Heart left ventricle (tissue), 16 donors: ENCODE results near the gene C11orf68. TPM values are rescaled to one million over a fixed set of nuclear protein-coding genes. Genes with fewer than 3 reads are reported as not detected.

Experiments used
- ATAC-seq, 4 donors: fragments of 200-7000 bp; cut with Tn5 transposase; one replicate each; pipeline ENCODE4 v1.9.1; 2020 to 2022; ENCODE audit warnings: moderate library complexity in 4 of 4, mild to moderate bottlenecking in 3 of 4, moderate number of reproducible peaks in 1 of 4
- DNase-seq, 5 donors: peaks; one replicate each; pipeline ENCODE4 v3.0.0-alpha.2; 2020
- H3K27ac ChIP-seq, 12 donors: fragments of 200-600 bp; sonication (generic) in 4 of 12; one replicate each; pipeline versions ENCODE4 v1.5.0 to v1.8.0; 2016 to 2022; ENCODE audit warnings: mild to moderate bottlenecking in 2 of 12
- H3K27me3 ChIP-seq, 9 donors: fragments of 200-600 bp; sonication (generic) in 2 of 9; one replicate each; pipeline versions ENCODE4 v1.5.1 to v1.8.0; 2016 to 2022; ENCODE audit warnings: mild to moderate bottlenecking in 3 of 9
- H3K36me3 ChIP-seq, 9 donors: fragments of 200-600 bp; sonication (generic) in 2 of 9; one replicate each; pipeline versions ENCODE4 v1.5.0 to v1.8.0; 2018 to 2022; ENCODE audit warnings: mild to moderate bottlenecking in 2 of 9
- H3K4me1 ChIP-seq, 12 donors: fragments of 200-600 bp; sonication (generic) in 4 of 12; one replicate each; pipeline versions ENCODE4 v1.5.0 to v1.8.0; 2016 to 2022; ENCODE audit warnings: mild to moderate bottlenecking in 3 of 12
- H3K4me3 ChIP-seq, 12 donors: fragments of 200-600 bp; sonication (generic) in 4 of 12; one replicate each; pipeline versions ENCODE4 v1.5.0 to v1.8.0; 2017 to 2022; ENCODE audit warnings: mild to moderate bottlenecking in 9 of 12, moderate library complexity in 4 of 12
- H3K9me3 ChIP-seq, 12 donors: fragments of 200-600 bp; sonication (generic) in 4 of 12; one replicate each; pipeline versions ENCODE4 v1.5.0 to v1.8.0; 2016 to 2022; ENCODE audit warnings: mild to moderate bottlenecking in 1 of 12
- POLR2A ChIP-seq, 2 donors: fragments of 450-650 bp; IDR thresholded peaks; one replicate each; pipeline ENCODE4 v1.6.1; 2017; ENCODE audit warnings: antibody characterized with exemption in 2 of 2, mild to moderate bottlenecking in 2 of 2, moderate library complexity in 2 of 2
- WGBS, 4 donors: extraction: QIAGEN DNeasy Blood & Tissue Kit in 2 of 4; methylation state at CpG; one replicate each; pipeline versions ENCODE4 v1.1.5 to v1.1.7; 2013 to 2018; 5-methylcytosine and 5-hydroxymethylcytosine counted together
- intact Hi-C, 10 donors: fragments of 100-400 bp; cut with DNase I; formaldehyde crosslinking; loops; one replicate each; pipeline versions ENCODE4 v1.11.1 to v1.14.2; 2022
- polyA plus RNA-seq, 2 donors: library from polyadenylated mRNA; stranded (reverse); fragments of 200-250 nt; gene quantifications; one replicate each; pipeline ENCODE4 v1.2.3, GENCODE V29; 2013
- total RNA-seq, 9 donors: library from RNA; depleted of rRNA in 2 of 9; stranded (reverse); fragments of >200 nt in 2 of 9; fragmentation: NEBNext Ultra II Directional in 3 of 9; extraction: Animal tissue kit (Norgen Biotek cat#: 25700) in 3 of 9; gene quantifications; one replicate each; pipeline versions ENCODE4 v1.1.0 to v1.2.4, GENCODE V29; 2016 to 2023
- TF ChIP-seq, protein P1 (sequence below), 12 donors: fragments of 200-600 bp; sonication (generic) in 4 of 12; IDR thresholded peaks; one replicate each; pipeline versions ENCODE4 v1.5.0 to v1.8.0; 2018 to 2022; ENCODE audit warnings: antibody characterized with exemption in 12 of 12, mild to moderate bottlenecking in 5 of 12
- donor health status: ischemic (EF 13 %, LVEDD 7.1; RV severe dilation, severe dysfunction).
- donor health status: healthy with polysubstance abuse.
- donor health status: DM: no; HTN: yes; CAD: no.
- donor health status: DM: no; HTN: no; CAD: no.
- donor health status: ischemic (EF 25% LVEDD 6.9; RV normal size, moderate dysfunction).
- donor health status: ischemic (EF 25% LVEDD 5.7; RV mildly dilated, moderate dysfunction).
- donor health status: healthy.
- donor health status: DM: yes; HTN: yes; CAD: no.
- donor health status: ischemic (EF 35%, LVEDD 5.7; RV mildly dilated, moderate dysfunction).
- donor health status: nonischemic (EF 11% LVEDD 7.7; RV severe dilation, severe dysfunction).
- donor health status: DM: yes; HTN: yes; CAD: no.
- donor health status: PGD.
- donor health status: ischemic (EF 29% LVEDD 5.4; RV normal size, mild dysfunction).
- donor health status: nonischemic (EF 23%, LVEDD 6.1; RV moderate dilation, normal function).

The C11orf68 gene
- total and polyA plus RNA-seq, 11 donors = 17.0 to 49.0 (median 39.5) TPM

DNA sequence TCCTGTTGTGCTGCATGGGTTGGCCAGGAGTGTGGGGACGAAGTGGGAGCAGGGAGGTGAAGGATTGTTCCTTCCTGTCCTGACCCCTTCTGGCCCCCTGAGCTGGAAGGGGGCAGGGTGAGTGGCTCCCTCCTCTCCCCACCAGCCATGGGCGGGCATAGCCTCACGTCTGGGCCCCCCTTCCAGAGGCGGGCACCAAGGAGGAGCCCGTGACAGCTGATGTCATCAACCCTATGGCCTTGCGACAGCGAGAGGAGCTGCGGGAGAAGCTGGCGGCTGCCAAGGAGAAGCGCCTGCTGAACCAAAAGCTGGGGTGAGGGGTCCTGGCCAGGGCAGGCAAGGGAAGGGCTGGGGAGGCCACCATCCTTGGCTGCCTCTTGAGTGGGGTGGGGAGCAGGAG, 46.0 kb upstream of the C11orf68 start:
- H3K36me3 ChIP-seq = peaks cover 7 to 65% (median 62%) of the 10 kb centered on the region in 9 donors
- H3K27me3 ChIP-seq = no peaks in the 10 kb centered on the region
- no peak for ATAC-seq
- WGBS, 4 donors = 81 to 90% (median 87%) methylated on average over 10 of the region's 10 CpGs
- H3K9me3 ChIP-seq = no peaks in the 10 kb centered on the region
- no peak overlapping the region for H3K4me3 ChIP-seq
- H3K4me1 ChIP-seq = peaks cover 3 to 28% (median 23%) of the 10 kb centered on the region in 12 donors
- DNase-seq = no peak
- TF ChIP-seq POLR2A (IDR thresholded peaks at IDR 0.05) = no peak
- TF ChIP-seq, protein P1, sequence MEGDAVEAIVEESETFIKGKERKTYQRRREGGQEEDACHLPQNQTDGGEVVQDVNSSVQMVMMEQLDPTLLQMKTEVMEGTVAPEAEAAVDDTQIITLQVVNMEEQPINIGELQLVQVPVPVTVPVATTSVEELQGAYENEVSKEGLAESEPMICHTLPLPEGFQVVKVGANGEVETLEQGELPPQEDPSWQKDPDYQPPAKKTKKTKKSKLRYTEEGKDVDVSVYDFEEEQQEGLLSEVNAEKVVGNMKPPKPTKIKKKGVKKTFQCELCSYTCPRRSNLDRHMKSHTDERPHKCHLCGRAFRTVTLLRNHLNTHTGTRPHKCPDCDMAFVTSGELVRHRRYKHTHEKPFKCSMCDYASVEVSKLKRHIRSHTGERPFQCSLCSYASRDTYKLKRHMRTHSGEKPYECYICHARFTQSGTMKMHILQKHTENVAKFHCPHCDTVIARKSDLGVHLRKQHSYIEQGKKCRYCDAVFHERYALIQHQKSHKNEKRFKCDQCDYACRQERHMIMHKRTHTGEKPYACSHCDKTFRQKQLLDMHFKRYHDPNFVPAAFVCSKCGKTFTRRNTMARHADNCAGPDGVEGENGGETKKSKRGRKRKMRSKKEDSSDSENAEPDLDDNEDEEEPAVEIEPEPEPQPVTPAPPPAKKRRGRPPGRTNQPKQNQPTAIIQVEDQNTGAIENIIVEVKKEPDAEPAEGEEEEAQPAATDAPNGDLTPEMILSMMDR (IDR thresholded peaks at IDR 0.05) = no peak
- intact Hi-C loops = loop anchor here in 7 of 10 donors (5.0 kb wide), 5 partner anchors 32 to 78 kb away; partner anchors contain the start of genes BANF1 (in 2 of the 7), EIF1AD (in 2 of the 7), FIBP (in 2 of the 7) and C11orf68 (in 1 of the 7)
- no peak overlapping the region for H3K27ac ChIP-seq

DNA sequence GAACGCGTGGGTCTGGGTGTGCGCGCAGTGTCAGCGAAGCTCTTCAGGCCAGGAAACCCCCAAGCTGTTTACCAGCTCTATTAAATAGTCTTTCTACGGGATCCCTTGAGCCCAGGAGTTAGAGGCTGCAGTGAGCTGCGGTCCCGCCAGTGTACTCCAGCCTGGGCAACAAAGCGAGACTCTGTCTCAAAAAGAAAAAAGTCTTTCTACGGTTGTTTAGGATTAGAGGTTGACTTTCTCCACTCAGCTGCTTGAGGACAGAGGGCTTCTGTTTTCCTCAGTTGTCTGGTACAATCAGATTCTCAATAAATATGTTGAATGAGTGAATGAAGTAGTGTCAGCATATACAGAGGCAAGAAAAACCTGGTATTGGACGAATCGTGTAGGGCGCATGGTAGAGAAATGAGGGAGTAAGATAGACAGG, 43.3 kb upstream of the C11orf68 start:
- Histone ChIP-seq H3K9me3 (no peaks in the 10 kb centered on the region), H3K27ac (peak overlapping the region in 10 of 12 donors; percentile 79 to 96 (median 91)), H3K27me3 (no peaks in the 10 kb centered on the region), H3K4me1 (peaks cover 3 to 28% (median 23%) of the 10 kb centered on the region in 12 donors), H3K36me3 (peaks cover 4 to 38% (median 34%) of the 10 kb centered on the region in 9 donors), H3K4me3 (peak overlapping the region; percentile 77 to 99 (median 92))
- ATAC-seq (no peak), DNase-seq (no peak)
- WGBS, 4 donors = 5 to 13% (median 7%) methylated on average over 8 to 13 of the region's 13 CpGs
- intact Hi-C loops = loop anchor here in 7 of 10 donors (5.0 kb wide), 5 partner anchors 35 to 75 kb away; partner anchors contain the start of genes BANF1 (in 2 of the 7), EIF1AD (in 2 of the 7), FIBP (in 2 of the 7) and C11orf68 (in 1 of the 7)
- no peak for TF ChIP-seq POLR2A (IDR thresholded peaks at IDR 0.05)
- TF ChIP-seq, protein P1 (IDR thresholded peaks at IDR 0.05) = no peak

DNA sequence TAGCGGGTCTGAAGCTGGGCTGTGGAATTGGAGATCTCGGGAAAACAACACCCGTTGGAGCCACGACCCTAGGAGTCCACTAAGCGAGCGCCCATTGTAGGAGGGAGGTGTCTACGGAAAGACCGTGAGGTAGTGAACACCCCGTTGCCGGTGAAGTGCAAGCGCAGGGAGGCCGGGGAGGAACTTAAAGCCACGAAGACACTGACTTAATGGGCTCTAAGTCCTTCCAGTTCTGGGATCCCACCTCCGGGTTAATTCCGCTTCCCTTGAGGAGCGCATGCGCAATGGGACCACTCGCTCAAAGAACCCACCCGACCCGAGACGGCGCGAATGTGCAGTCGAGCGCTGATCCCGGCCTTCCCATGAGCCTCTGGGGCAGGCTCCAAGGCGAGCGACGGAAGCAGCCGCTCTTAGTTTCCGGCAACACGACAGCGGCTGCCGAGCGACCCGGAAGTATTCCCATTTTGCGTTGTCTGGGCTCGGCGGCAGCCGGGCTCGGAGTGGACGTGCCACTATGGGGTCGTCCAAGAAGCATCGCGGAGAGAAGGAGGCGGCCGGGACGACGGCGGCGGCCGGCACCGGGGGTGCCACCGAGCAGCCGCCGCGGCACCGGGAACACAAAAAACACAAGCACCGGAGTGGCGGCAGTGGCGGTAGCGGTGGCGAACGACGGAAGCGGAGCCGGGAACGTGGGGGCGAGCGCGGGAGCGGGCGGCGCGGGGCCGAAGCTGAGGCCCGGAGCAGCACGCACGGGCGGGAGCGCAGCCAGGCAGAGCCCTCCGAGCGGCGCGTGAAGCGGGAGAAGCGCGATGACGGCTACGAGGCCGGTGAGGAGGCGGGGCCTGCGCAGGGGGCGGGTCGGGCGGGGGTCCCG, 42.6 kb upstream of the C11orf68 start, which contains the start of gene SART1:
SART1 (plus strand) TSS at position 468 of the 874 bp plus-strand sequence; CDS start at position 515, 47 bp downstream.
- WGBS, 4 donors = 0 to 1% (median 1%) methylated on average over 67 to 97 of the region's 97 CpGs
- intact Hi-C loops = loop anchor here (1.0 to 5.0 kb wide), 10 partner anchors 36 to 74 kb away; partner anchors contain the start of genes BANF1 (in 6 of the 10), EIF1AD (in 6 of the 10), FIBP (in 3 of the 10) and C11orf68 (in 2 of the 10)

More for the DNA sequence above, 42.6 kb upstream of the C11orf68 start, which contains the start of gene SART1:
- Histone ChIP-seq H3K9me3 (no peaks in the 10 kb centered on the region), H3K4me3 (peak within 1 kb of the TSS; percentile 77 to 99 (median 92)), H3K36me3 (peaks cover 4 to 31% (median 28%) of the 10 kb centered on the region in 9 donors), H3K4me1 (peaks cover 3 to 28% (median 23%) of the 10 kb centered on the region in 12 donors), H3K27ac (peak within 1 kb of the TSS; percentile 57 to 96 (median 90)), H3K27me3 (no peaks in the 10 kb centered on the region)
- ATAC-seq (peak; percentile 98 to 99 (median 98)), DNase-seq (peak; percentile 99)
- peak in 1 of 2 donors; percentile 81 for TF ChIP-seq POLR2A (IDR thresholded peaks at IDR 0.05)
- TF ChIP-seq, protein P1 (IDR thresholded peaks at IDR 0.05) = no peak
